GM18873 (cell line): ENCODE results near the gene SEMA6D.

Experiments used
- ATAC-seq: cut with Tn5 transposase; IDR thresholded peaks from one replicate; pipeline ENCODE4 v1.9.1; 2021; ENCODE audit warnings: mild to moderate bottlenecking, moderate library complexity, moderate number of reproducible peaks; ENCODE audit not compliant: unreplicated experiment, low FRiP score

The SEMA6D gene

DNA sequence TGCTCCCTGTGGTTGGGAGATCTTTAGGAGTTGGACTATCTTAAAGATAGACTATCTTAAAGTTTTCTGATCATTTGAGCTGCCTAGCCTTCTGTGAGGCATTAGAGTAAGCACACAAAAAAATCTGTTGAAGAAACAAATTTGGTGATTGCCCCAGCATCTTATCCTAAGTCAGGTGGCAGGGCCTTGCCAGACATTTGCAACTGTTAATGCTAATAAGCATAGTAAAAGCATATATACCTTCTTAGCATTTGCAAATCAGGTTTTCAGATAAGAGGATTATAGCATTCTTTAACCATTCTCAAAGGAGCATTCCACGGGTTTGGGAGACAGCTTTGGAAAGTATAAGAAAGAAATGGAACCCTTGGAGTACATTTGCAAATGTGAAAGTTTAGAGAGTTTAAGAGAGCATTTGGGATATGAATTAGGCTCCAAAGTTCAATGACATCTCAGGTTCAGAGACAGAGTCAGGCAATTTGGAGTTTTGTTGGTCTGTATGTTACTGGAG, 61.0 kb downstream of the SEMA6D start:
- no peak for ATAC-seq

DNA sequence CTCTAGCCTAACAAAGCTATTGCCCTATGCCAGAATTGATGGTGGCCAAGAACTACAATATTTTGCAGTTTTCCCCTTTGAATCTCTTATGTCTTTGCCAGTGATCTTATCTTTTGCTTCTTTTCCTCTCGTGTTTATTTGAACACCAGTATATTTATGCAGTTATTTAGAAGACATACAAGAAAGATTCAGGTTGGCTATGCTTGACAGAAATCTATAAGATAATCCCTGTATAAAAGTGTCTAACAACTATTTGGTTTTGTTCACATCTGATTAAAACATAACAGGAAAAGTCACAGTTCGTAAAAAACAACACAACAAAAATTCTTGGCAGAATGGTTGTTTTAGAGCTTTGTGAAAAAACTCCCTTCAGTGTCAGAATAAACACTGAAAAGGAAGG, 63.7 kb downstream of the SEMA6D start:
- no peak for ATAC-seq

DNA sequence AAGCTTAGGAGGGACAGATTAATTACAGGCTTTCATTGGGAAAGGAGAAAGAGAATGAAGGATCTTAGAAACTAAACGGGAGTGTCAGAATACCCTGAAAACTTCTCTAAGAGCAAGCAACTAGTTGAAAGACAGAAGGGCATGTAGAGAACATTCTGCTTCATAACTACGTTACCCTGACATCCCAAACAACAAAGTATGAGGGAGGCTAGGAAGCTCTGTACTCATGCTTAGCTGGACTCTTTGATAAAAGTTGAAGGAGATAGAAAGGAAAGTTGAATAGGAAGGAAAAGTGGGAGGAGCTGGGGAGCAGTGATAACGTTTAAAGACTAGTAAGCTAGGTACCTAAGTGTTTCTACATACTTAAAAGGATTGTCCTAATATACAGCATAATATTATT, 64.2 kb downstream of the SEMA6D start:
- ATAC-seq, result no peak

DNA sequence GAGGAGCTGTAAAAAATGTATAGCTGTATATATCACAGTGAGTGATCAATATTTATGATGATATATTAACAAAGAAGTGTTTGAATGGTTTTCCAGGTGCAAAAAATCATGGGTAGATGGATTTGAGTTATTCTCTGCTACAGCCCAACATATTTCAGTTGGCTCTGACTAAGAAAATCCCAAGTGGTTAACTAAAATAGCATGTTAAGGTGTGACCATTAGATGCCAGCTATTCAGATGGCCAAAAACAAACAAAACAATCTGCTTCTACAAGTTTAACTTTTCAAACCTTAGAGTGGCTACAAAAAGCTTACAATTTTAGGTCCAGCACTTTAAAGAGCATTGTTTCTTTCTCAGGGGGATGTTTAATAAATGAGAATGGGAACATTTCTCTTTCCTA, 67.5 kb downstream of the SEMA6D start:
- ATAC-seq, result no peak

DNA sequence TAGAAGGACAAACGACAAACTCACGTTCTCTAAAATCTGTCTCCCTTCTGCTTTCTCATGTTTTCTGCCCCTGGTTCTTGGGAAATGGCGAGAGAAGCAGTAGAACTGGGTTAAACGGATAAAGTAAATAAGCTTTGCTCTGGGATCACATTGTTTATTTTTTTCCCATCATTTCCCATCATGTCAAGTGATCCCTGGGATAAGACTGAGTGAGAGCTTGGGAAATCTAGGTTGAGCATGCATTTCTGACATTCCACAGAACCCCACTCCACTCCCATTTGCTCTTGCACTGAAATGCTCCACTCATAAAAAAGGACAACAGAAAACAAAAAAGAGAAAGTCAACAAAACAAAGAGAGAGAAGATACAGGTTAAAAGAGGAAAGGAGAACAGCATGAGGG, 69.1 kb downstream of the SEMA6D start:
- ATAC-seq, result no peak

DNA sequence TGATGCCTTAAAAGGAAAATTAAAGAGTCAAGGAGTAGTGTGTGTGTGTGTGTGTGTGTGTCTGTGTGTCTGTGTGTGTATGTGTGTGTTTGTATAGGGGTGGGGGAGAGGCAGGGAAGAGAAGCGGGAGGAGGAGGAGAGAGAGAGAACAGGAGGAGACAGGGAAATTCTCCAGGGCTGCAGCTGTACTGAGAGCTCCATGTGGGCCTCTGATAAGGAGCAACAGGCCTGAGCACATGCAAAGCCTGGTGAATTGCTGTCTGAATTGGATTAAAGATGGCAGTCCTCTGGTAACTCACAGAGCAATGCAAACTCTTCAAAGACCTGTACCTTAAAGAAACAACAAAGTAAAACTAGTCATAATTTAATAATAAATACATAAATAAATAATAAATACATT, 70.6 kb downstream of the SEMA6D start:
- ATAC-seq, result no peak

DNA sequence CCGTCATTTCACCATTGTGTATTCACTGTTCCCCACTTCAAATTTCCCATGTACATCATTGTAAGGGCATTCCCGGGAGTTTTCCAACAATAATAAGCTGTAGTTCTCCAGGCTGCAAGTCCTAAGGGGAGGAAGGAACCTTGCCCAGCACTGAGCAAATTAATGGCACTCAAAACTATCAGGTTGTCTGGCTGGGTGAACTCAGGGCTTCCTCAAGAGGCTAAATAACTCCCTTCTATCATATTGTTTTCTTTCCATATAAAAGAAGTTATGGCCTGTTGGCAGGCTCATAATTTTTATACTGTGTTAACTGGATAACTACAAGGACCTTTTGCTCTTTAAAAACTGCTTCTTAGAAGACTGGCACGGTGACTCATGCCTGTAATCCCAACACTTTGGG, 71.4 kb downstream of the SEMA6D start:
- ATAC-seq, result no peak

DNA sequence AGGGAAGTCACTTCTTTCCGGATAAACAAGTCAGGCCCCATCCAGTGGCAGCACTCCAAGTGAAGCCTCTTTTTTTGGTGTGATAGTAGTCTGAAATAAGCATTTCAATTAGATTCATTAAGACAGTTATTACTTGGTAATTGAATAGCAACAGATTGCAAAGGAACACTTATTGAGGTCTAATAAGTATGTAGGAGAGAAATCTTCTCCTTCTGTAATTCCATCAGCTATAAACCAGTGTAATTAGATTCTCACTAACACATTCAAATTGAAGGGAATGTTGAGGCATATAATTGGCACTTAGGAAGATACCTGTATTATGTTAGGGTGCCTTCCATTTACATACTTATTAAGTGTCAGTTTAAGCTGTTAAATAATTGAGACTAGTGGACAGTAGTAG, 73.9 kb downstream of the SEMA6D start:
- ATAC-seq, result no peak

DNA sequence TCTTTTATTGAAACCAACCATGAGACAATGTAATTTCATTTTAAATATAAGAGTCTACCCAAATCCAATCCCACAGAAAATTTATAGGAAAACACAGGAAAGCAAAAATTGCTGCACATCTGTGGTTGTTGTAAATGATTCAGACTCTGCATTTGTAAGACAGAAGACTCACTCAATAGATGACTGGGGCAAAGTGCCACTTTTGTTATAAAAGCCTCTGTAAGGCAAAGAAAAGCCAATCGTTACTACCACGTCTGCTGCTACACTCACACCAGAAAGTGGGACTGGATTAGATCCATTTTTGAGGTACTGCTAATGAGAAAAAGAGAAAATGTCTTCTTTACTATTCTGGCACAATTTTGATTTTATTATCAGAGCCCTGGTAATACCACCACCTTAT, 74.9 kb downstream of the SEMA6D start:
- ATAC-seq, result no peak

DNA sequence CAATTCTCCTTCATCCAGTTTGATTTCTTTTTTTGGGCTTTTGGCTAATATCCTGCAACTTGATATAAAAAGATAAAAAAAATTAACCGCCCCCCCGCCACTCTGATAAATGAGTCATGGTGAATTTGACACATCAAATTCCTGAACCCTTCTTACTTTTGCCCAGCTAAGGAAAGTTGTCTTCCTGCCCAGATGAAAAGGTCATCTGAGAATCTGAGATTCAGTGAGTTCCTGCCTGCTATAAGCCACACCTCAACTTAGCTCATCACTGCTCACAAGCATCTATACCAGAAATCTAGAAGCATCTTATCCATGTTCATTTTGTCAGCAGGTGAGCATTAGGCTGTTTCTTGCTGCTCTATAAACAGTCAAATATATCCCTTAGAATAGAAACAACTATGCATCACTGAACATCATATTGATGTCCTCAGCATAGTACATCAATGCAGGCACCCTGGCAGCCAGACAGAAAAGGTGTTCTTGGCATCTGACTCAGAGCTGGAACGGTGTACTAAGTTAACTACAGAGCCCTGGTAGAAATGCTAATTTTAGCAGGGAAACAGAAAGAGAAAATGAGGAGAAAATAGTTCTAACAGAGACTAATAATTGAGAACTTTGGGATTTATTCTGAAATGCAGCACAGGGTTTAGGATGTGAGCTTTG, 77.1 kb downstream of the SEMA6D start:
- no peak for ATAC-seq

DNA sequence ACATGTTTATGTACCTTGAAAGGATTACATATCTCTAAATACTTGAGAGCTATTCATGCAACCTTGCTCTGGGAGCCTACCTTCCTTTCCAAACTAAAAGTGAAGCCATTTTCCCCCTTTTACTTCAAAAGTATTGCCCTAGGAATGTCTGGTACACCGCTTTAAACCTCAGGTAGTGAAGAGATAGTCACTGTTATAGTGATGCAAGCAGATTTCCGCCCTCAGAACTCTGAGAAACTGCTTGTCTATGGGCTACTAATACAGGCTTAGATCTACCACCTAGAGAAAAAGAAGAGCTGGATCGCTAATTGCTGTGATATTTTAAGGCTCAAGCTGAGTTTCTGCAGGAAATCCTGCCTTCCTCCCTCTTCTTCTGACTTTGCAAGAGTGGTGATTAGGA, 78.6 kb downstream of the SEMA6D start:
- no peak for ATAC-seq

DNA sequence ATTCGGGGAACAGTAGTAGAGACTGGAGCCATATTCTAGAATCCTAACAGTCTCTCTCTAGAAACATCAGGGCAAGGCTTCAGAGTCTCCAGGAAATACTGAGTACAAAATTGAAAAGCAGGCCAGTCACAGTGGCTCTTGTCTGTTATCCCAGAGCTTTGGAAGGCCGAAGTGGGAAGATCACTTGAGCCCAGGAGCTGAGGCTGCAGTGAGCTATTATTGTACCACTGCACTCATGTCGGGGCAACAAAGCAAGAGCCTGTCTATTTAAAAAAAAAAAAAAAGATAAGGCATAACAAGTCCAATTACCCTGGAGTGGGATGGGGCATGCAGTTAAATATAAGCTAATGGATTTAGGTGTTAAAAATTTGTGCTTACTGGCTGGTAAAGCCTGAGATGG, 79.0 kb downstream of the SEMA6D start:
- ATAC-seq, result no peak

DNA sequence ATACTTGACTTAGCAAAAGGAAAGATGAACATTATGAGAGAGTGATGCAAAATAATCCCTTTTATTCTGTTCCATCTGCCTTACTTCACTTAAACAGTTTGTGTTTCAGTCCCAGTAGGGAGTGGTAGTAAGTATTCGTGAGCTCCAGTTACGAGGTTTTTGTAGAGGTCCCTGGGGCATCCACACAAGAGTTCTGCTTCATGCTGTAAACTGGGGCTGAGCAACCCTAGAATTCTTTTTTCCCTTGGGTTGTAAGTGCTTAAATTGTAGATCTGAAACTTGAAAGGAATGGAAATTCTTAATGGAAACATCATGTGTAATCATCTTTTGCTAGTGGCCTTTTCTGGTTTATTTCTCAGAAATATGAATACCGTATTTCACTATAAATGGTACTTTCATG, 79.5 kb downstream of the SEMA6D start:
- ATAC-seq, result no peak

DNA sequence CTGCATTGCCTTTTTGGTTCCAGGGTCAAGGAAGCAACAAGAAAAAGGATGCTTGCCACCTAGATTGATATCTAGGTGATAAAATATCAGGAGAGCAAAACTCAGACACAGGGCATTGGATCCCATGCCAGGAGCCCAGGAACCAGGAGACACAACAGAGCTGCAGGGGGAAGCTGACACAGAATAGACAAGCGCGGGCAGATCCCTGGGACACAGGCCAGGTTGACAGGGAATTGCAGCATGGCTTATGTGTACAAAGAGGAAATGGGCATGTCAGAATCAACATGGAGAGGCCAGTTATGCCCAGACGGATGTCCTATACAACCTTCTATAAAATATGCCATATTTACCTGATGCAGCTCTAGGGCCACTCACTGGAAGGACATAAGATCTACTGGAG, 84.2 kb downstream of the SEMA6D start:
- ATAC-seq, result no peak

DNA sequence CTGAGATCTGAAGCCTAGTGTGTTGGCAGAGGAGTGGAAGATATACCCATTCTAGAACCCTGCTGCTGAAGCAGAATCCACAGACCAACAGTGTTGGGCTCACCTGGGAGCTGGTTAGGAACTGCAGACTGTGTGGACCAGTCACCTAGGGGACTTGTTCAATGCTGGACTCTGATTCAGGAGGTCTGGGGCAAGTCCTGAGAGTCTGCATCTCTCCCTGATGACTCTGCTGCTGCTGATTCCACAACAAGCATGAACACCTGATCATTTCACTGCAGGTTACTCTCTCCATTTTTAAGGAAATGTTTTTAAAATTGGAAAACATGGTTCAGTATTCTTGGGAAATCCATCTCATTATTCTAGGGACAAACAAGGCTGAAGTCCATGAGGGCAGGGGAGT, 84.9 kb downstream of the SEMA6D start:
- no peak for ATAC-seq

DNA sequence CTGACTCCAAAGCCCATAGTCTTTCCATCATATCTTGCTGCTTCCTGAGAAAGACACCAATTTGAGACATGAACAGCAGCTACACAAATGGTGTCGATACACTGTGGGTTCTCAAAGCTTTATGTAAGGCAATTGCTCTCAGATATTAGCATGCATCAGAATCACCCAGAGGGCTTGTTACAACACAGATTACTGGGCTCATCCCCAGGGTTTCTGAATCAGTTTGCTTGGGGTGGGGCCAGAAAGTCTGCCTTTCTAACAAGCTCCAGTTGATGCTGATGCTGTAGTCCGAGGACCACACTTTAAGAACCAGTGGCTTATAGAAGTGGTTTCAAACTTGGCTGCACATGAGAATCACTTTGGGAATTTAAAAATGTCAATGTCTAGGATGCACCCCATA, 86.5 kb downstream of the SEMA6D start:
- ATAC-seq, result no peak

DNA sequence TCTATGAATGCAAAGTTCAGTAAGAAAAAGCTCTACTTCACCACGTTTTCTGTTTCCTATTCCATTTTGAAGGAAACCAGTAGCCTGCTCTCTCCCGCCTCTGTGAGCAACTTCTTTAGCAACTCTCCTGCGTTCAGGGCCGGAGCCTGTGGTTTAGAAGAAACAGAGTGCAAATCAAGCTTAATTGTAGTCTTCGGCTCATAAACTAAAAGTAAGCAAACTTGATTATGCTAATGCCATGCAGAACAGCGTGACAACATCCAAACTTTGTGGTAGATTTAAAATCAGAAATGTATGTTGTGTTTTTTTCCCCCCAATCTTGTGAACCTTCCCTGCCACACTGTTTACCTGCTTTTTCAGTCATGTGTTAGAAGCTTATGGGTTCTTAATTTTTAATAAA, 87.4 kb downstream of the SEMA6D start:
- ATAC-seq, result no peak

DNA sequence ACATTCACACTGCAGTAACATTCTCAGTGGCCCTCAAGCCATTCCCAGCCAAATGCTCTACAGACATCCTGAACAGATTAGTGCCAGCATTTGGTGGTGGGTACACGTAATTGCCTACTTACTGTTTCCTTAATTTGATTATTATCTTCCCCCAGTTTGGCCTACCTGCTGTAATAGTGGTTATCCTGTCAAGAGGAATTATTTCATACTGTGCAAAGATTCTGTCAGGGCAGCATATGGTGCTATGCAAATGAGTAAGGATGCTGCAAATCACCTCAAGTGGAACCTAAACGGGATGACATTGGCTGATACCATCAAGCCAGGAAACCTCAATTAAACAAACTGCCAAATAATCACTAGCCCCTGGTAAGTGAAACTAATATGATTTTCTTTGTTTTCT, 88.7 kb downstream of the SEMA6D start:
- no peak for ATAC-seq

DNA sequence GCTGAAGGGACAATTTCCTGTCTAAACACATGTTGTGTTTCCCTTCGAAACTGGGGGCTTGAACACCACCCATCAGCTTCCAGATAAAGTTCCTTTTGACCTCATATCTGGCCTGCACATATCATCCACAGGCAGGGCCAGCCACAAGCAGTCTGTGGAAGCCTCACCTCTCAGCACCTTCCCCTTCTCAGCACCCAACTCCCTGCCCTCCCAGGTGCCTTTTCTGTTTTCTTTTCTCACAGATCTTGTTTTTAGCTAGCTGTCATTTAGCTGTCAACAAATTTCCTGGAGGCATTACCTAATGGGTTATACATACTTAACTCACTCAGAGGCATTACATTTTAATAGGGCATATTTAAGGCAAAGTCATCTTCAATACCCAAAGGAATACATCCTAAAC, 93.9 kb downstream of the SEMA6D start:
- no peak for ATAC-seq

DNA sequence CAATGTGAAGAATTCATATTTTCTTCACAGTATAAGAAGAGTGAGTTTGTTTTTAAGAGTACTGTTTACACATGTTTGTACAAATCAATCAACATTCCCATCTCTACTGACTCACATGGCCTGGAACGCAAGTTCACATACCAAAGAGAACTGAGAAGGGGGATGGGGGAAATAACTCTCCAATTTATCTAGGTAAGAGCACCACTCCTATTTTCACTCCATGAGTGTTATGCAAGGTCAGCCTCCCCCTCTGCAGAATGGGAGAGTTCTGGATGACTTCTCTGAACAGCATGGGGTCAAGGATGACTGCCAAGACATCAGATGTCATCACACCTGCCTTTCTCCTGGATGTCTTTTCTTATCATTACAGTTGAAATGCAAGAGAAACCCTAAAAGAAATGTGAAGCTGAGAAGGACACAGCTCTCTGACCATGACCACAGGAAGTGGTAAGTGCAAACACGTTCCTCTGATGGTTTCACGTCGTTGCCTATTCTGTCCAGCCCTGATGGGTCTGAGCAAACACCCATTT, 95.2 kb downstream of the SEMA6D start:
- ATAC-seq, result peak; percentile 44

DNA sequence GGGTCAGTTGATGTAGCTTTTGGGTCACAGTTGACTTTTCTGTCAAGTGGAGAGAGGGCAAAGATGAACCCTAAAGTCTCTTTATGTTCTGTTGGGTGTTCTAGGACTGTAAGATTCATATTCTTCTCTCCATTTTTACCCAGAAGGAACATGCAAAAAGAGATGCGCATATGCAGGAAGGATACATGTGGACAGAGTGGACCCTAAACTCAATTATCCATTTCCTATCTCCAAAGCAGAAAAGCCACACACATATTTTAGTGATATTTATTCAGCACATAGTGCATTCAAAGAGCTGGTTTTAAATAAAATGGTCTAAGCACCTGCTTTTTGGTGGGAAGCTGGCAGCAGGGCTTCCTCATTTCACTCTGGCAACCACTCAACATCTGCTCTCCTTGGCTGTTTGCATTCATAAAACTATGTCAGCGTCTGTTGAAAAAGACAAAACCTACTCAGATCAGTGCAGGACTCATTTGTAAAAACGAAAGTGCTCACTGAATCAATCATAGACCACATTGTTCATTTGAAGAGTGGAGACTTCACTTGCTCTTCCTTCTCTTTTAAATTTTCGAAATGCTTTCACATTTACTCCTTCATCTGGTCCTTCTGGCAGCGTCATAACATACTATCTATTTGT, 96.6 kb downstream of the SEMA6D start:
- ATAC-seq, result peak; percentile 95

DNA sequence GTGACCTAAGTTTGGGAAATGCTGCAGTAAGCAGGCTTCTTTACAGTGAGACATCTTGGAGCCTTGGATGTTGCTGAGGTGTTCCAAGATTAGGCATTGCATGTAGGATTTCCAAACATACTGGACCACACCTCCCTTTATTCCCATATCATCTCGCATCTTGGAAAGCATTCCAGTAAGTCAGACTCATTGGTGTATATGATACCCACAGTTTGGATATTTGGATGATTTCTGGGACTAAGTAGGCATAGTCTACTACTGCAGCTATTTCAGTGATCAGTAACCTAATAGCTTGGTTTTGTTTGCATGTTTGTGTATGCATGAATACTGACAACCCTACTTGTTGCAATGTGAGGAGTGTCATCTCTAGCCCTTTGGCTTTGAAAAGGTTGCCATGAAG, 97.3 kb downstream of the SEMA6D start:
- no peak for ATAC-seq
